Body of pancreas (tissue), 4 donors: ENCODE data around the gene INSIG1. TPM values are rescaled to one million over a fixed set of nuclear protein-coding genes. Genes with fewer than 3 reads are reported as not detected.
A peak's percentile ranks its signal among the peaks of the same experiment; 100 is the strongest.

ENCODE experiments used
- ATAC-seq: fragments of 150-250 bp; one replicate; pipeline ENCODE4 v1.9.1; 2016
- DNase-seq, 4 donors: peaks; one replicate each; pipeline ENCODE4 v3.0.0-alpha.2; 2019
- H3K27ac ChIP-seq, 4 donors: fragments of 200-600 bp; sonication (generic); 1 replicate in 3 of 4; 2 replicates in 1 of 4; pipeline versions ENCODE4 v1.5.1 to v1.6.1; 2016 to 2019; ENCODE audit warnings: mild to moderate bottlenecking in 1 of 4, mixed read lengths in 1 of 4, moderate library complexity in 1 of 4
- H3K27me3 ChIP-seq, 2 donors: fragments of 200-600 bp; sonication (generic); one replicate each; pipeline ENCODE4 v1.6.0; 2016; ENCODE audit warnings: mild to moderate bottlenecking in 1 of 2
- H3K36me3 ChIP-seq, 2 donors: fragments of 200-600 bp; sonication (generic); replicated peaks in 1 of 2; 2 replicates each; pipeline ENCODE4 v1.5.1; 2016; ENCODE audit warnings: low read depth in 2 of 2; ENCODE audit not compliant: insufficient read depth in 1 of 2
- H3K4me1 ChIP-seq: fragments of 200-600 bp; sonication (generic); one replicate; pipeline ENCODE4 v1.6.0; 2016
- H3K4me3 ChIP-seq, 2 donors: fragments of 200-600 bp; sonication (generic); 1 replicate in 1 of 2; 2 replicates in 1 of 2; pipeline ENCODE4 v1.5.1; 2016 to 2019
- H3K9me3 ChIP-seq, 3 donors: fragments of 200-600 bp; sonication (generic); 1 replicate in 2 of 3; 2 replicates in 1 of 3; pipeline ENCODE4 v1.5.1; 2016
- CTCF ChIP-seq, 7 experiments: fragments of 450-650 bp in 4 of 7; fragments of 200-600 bp in 3 of 7; sonication (generic) in 3 of 7; IDR thresholded peaks; one replicate each; pipeline ENCODE4 v1.5.1; 2016 to 2019; ENCODE audit warnings: antibody characterized with exemption in 7 of 7
- POLR2A ChIP-seq, 3 donors: fragments of 450-650 bp; IDR thresholded peaks; one replicate each; pipeline ENCODE4 v1.6.1; 2016; ENCODE audit warnings: antibody characterized with exemption in 3 of 3, mild to moderate bottlenecking in 2 of 3
- WGBS, 2 donors: methylation state at CpG; one replicate each; pipeline ENCODE4 v1.1.5; 2017; 5-methylcytosine and 5-hydroxymethylcytosine counted together
- intact Hi-C: fragments of 100-400 bp; cut with DNase I; formaldehyde crosslinking; loops from one replicate; pipeline ENCODE4 v1.15.1; 2023
- total RNA-seq, 2 donors: library from RNA; depleted of rRNA; stranded (reverse); fragments of >200 nt; gene quantifications; one replicate each; pipeline ENCODE4 v1.1.0, GENCODE V29; 2016

INSIG1 gene
- total RNA-seq, 2 donors from 2014 or later: 47.0 to 79.8 TPM

GRCh38 chr7:155289949-155290501 is 7.7 kb upstream of the INSIG1 start:
- no peaks in the 10 kb centered on the region for H3K27me3 ChIP-seq
- WGBS, 2 donors: 78 to 85% methylated on average over 9 to 11 of the region's 11 CpGs
- no peaks in the 10 kb centered on the region for H3K4me1 ChIP-seq
- no peak overlapping the region for H3K4me3 ChIP-seq
- DNase-seq (no peak), ATAC-seq (no peak)
- H3K27ac ChIP-seq: no peak overlapping the region
- no peaks in the 10 kb centered on the region for H3K9me3 ChIP-seq
- intact Hi-C loops: no loop called here
- TF ChIP-seq POLR2A (IDR thresholded peaks at IDR 0.05) (no peak), CTCF (IDR thresholded peaks at IDR 0.05) (no peak)
- H3K36me3 ChIP-seq: no peaks in the 10 kb centered on the region

DNA sequence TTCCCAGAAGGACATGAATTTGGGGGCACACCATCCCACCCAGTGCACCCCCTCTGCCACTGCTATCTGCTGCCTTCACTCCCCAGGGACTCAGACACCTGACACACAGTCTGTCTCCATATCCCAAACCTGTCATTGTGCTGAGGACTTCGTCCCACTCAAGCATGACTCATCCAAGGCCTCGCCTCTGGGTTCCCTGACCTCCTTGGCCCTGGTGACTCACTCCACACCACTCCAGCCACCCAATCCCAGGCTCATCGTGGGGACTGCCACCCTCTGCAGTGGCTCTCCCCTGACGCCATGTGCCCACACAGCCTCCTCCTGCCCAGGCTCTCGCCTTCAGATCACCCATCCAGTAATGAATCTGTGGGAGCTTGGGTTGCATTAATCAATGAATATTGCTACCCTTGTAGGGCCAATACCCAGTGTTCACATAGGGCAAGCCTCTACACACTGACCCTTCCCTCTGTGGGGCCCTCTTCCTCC is 6.6 kb upstream of the INSIG1 start:
- TF ChIP-seq POLR2A (IDR thresholded peaks at IDR 0.05) (no peak), CTCF (IDR thresholded peaks at IDR 0.05) (no peak)
- intact Hi-C loops: no loop called here
- peaks cover 6% of the 10 kb centered on the region for H3K4me1 ChIP-seq
- 38 to 56% methylated on average over 5 of the region's 5 CpGs for WGBS, 2 donors
- no peaks in the 10 kb centered on the region for H3K36me3 ChIP-seq
- no peaks in the 10 kb centered on the region for H3K9me3 ChIP-seq
- ATAC-seq (peak; percentile 72), DNase-seq (peak in 3 of 4 donors; percentile 29 to 86 (median 69))
- peak overlapping the region in 1 of 4 donors; percentile 15 for H3K27ac ChIP-seq
- H3K27me3 ChIP-seq: no peaks in the 10 kb centered on the region
- H3K4me3 ChIP-seq: no peak overlapping the region

GRCh38 chr7:155291729-155292128 is 5.9 kb upstream of the INSIG1 start:
- H3K36me3 ChIP-seq: no peaks in the 10 kb centered on the region
- TF ChIP-seq POLR2A (IDR thresholded peaks at IDR 0.05): no peak
- no peak for TF ChIP-seq CTCF (IDR thresholded peaks at IDR 0.05)
- intact Hi-C loops: no loop called here
- no peaks in the 10 kb centered on the region for H3K9me3 ChIP-seq
- H3K27me3 ChIP-seq: no peaks in the 10 kb centered on the region
- WGBS, 2 donors: 82 to 93% methylated on average over 5 of the region's 5 CpGs
- peaks cover 13% of the 10 kb centered on the region for H3K4me1 ChIP-seq
- ATAC-seq: no peak
- no peak overlapping the region for H3K27ac ChIP-seq
- no peak overlapping the region for H3K4me3 ChIP-seq
- no peak for DNase-seq

DNA sequence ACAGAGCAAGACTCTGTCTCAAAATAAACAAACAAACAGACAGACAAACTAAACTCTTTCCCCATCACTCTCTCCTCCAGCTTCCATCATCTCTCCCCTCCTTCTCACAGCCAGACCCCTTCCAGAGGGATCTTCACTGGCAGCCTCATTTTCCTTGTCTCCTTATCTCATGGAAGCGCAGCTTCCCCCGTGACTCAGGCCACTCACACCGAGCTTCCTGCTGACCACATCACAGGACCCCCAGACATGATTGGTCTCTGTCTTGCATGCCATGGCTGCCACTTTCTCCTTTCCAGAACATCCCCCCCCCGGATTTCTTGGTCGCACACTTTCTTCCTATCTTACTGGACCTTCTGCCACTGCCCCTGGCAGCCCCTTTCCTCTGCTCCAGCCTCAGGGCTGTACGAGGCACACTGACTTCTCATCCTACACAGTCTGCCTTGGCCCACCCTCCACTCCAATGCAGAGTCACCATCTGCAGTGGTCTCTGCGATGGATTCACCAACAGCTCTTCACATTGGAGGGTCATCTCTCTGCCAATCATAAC is 4.9 kb upstream of the INSIG1 start:
- Histone ChIP-seq H3K27ac (no peak overlapping the region), H3K27me3 (no peaks in the 10 kb centered on the region), H3K4me3 (no peak overlapping the region), H3K9me3 (no peaks in the 10 kb centered on the region), H3K4me1 (peaks cover 15% of the 10 kb centered on the region), H3K36me3 (no peaks in the 10 kb centered on the region)
- 83 to 91% methylated on average over 7 of the region's 7 CpGs for WGBS, 2 donors
- DNase-seq: no peak
- no peak for TF ChIP-seq CTCF (IDR thresholded peaks at IDR 0.05)
- TF ChIP-seq POLR2A (IDR thresholded peaks at IDR 0.05): no peak
- intact Hi-C loops: no loop called here
- ATAC-seq: no peak
